ENCODE data around the gene POC1B.

The POC1B gene

DNA sequence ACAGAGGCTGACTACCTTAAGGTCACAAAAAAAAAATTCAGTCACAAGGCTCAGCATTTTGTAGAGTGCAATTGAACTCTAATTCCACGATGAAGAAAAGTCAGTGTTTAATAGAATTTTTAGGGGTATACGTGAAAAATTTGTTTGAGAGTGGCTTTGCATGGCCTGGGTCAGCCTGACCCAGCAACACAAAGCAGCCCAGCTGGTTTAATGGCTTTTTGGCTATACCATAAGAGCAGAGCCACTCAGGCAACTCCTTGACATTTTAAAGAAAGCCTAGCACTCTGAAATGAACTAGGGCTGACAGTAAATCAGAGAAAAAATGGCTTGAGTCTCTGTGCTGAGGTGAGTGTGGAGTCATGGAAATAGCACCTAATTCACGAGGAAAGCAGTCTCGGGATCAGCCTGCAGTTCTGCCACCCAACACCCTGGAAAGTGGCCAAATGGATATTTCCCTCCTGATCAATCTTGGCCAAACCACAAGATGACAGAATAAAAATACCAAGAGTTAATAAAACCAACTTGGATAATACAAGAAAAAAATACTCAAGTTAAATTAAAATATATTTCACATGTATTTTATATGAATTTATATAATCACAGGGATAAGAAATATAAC, 60.8 kb downstream of the POC1B start:
- no peak for DNase-seq (ENCODE audit: low spot score)

DNA sequence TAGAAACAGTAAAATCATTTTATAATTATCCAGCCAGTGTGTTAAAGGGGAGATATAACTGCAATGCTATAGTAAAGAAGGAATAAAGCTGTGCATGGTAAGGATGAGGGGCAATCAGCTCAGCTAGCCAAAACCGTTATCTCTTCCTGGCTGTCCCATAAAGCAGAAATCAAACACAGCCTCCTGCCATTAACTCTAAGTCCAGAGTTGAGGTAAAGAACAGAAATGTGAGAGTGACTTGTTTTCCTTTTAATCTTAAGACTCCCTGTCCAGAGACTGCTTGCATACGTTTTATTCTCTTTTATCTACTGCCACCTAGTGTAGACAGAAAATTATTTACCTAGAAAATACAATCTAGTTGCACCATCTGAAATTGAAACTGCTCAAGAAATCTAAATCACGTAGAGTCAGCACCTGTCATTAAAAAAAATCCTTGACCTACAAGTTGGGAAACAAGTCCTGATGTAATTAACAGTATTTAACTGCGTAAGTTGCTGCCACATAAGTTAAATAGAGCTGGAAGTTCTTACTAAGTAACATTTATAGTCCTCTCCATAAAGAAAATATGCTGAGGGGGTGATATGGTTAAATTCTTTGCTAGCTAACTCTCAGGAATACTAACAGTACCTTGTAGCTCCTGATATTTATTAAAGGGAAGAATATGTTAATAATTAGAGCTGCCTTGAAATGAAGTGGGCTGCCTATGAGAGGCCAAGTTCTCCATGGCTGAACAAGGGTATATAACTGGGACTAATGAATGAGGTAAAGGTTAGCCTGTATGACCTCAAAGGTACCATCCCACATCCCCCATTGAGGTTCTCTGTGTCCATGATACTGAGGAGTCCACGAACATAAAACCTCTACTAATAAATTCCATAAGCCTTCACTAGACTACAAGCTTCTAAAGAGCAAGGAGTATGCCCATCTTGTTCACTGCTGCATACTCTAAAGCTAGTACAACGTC, 63.9 kb downstream of the POC1B start:
- DNase-seq (ENCODE audit: low spot score), result peak; percentile 88

GRCh38 chr12:89461190-89461589, 64.7 kb downstream of the POC1B start:
- no peak for DNase-seq (ENCODE audit: low spot score)

GRCh38 chr12:89459279-89459678, 66.6 kb downstream of the POC1B start:
- DNase-seq (ENCODE audit: low spot score), result peak; percentile 14

GRCh38 chr12:89456565-89456964, 69.3 kb downstream of the POC1B start:
- DNase-seq (ENCODE audit: low spot score), result no peak

GRCh38 chr12:89454080-89454848, 71.6 kb downstream of the POC1B start:
- no peak for DNase-seq (ENCODE audit: low spot score)

DNA sequence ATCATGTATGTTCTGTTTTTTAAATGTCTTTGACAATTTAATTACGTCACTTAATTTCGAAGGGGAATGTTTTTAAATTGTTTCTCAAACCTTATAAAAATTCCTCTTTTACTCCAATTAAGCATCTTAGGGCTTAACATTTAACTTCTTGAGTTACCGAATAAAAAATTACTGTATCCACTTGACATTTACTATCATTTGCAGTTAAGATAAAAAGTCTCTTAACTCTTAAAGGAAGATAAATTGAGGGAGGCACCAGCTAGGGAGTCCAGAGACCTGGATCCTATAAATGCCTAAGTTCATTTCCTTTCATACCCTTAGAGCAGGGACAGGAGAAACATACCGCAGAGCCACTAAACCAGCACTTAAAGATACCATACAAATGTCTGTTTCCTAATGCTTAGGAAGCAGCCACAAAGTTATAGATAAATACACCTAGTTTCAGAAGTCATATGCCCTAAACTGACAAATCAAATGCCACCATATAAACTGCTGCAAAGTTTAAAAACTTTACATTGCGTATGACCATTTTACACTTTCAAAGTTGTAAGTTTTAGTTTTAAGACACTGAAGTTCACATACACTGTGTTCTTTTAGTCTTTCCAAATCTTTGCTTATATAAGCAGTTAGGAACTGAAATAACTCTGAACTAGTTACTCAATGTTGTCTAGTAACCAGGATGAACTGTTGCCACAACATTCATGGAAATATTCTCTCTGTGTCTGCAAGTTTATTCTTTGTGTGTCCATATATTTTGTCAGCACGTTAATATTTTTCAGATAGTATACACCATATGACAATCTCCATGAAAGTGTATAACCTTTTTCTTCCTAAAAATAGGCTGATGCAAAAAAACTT, 72.5 kb downstream of the POC1B start:
- no peak for DNase-seq (ENCODE audit: low spot score)

DNA sequence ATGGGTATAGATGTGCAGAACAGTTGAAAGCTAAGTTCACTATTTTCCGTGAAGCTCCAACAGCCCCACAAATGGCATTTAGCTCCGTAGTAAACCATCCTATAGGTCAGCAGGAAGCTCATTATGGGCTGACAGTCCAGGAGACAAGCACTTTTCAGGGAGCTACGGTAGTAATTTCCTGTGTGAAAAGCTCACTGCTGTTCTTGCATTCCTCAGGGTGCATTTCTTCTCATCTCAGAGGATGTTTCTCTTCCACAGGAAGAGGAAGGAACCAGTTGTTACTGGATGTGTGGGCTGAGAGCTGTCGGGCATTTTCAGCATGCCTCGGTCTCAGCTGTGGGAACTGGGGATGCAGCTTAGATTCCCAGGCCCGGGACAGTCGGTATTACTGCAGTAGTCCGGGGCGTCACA, 74.0 kb downstream of the POC1B start:
- DNase-seq (ENCODE audit: low spot score), result no peak

DNA sequence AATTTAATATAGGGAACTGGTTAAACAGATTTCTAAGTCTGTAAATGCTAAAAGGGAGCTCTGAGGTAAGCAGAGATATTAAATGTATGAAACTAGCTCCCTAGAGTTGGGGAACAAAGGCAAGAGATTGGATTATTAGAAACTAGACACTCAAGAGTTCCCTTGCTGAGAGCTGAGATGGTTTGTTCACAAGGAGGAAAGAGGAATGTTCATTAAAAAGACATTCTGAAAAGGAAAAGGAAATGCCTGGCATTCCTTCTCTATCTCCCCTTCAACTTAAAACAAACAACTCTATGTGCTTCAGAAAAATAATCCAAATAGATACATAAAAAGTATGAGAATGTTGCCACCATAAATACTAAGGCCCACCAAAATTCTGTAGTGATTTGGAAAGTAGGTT, 74.9 kb downstream of the POC1B start:
- no peak for DNase-seq (ENCODE audit: low spot score)

DNA sequence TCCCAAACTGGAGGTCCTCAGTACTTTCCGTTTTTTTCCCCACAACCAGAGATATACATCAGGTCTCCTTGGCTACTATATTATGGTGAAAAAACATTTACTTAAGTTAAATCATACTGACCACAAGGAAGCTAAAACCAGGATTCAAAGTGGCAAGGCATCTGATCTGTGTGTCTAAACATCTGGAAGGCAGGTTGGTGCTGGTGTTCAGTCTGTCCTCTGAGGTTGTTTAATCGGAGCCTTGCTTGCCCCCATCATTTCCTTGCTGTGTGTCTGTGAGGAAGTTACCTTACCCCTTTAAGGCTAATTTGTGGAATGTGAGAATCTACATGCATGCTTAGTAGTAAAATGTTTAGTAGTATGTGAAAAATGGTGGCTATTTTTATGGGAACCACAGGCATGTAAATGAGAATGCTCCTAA, 76.9 kb downstream of the POC1B start:
- DNase-seq (ENCODE audit: low spot score), result no peak

GRCh38 chr12:89448526-89448925, 77.3 kb downstream of the POC1B start:
- no peak for DNase-seq (ENCODE audit: low spot score)

GRCh38 chr12:89439941-89440340, 85.9 kb downstream of the POC1B start:
- peak; percentile 56 for DNase-seq (ENCODE audit: low spot score)

DNA sequence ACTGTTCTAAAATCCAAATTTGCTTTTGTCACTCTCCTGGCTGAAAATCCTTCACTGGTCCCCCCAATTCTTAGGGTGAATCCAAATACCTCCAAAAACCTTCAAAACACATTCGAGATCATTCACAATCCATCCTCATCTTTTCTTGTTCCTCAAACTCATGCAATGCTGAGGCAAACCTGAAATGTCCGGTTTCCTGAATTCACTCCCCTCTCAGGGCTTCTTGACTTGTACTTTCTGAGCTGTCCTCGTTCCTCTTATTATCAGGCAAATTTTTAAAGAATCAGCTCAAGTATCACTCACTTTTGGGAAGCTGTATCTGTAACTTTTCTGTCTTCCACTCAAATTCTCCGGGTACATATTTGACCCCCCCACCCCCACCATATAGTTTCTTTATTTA, 88.6 kb downstream of the POC1B start:
- no peak for DNase-seq (ENCODE audit: low spot score)

DNA sequence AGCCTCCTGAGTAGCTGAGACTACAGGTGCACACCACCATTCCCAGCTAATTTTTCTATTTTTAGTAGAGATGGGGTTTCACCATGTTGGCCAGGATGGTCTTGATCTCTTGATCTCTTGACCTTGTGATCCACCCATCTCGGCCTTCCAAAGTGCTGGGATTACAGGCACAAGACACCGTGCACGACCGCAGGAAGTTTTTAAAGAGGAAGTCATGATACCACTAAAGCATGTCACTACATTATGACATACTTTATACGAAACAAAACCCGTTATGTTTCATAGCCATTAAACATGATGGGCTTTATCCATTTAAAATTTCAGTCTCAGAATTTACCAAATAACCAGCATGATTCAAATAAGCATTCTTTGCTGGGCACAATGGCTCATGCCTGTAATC, 89.8 kb downstream of the POC1B start:
- DNase-seq (ENCODE audit: low spot score), result no peak

DNA sequence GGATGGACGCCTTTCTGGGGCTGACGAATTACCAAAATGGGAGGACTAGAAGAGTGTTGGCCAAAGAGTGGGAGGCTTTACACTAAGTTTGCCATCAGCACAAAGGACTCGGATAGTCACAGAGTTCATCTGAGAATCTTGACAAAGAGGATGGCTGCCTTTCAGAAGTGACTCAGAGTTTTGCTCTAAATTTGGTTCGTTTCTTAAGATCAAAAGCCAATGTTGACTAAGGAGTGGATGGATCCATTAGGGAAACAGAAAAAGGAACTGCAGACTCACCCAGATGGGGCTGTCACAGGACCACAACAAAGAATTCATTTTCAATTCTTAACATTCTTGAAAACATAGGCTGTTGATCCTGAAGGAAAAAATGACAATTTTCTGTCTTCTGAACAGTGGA, 92.2 kb downstream of the POC1B start:
- no peak for DNase-seq (ENCODE audit: low spot score)

GRCh38 chr12:89432396-89432795, 93.5 kb downstream of the POC1B start:
- DNase-seq (ENCODE audit: low spot score), result no peak

- DNase-seq (ENCODE audit: low spot score), result no peak
Observed at GRCh38 chr12:89429528-89429927, 96.3 kb downstream of the POC1B start.

DNA sequence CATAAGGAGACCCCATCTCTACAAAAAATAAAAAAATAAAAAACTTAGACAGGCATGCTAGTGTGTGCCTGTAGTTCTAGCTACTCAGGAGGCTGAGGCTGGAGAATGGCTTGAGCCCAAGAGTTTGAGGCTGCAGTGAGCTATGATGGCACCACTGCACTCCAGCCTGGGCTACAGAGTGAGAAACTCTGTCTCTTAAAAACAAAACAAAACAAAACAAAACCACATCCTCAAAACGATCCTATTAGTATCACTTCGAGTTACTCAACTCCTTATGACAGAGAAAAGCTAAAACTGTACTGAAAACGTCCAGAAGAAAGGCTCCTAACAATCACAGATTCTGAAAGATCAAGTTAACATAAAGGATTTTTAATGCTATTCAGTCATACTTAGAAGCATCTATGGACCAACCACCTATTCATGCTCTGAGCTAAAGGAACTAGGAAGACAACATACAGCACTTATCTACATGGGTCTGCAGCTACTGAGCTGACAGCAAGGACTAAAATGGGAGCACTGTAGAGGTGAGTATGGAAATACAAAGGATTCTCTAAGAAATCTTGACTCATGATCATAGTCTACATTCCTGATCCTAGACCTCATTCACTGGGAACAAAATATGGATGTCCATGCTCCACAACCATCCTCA, 98.2 kb downstream of the POC1B start:
- DNase-seq (ENCODE audit: low spot score), result no peak

DNA sequence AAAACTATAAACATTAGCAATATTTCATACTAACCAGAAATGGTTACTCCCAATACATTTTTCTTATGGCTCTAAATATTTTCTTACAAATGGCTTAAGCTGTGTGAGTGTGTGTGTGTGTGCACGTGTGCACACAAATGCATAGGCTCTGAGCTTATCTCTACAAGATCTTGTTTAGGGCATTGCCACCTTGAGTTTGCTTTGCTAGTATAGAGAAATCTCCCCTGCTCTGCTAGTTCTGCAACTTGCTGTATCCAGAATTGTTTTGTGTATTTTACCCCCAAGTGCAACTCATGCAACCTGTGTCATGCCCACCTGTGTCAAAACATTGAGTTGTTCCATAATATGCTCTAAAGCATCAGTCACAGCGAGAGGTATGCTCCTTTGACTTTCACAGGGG, 101.0 kb downstream of the POC1B start:
- no peak for DNase-seq (ENCODE audit: low spot score)

DNA sequence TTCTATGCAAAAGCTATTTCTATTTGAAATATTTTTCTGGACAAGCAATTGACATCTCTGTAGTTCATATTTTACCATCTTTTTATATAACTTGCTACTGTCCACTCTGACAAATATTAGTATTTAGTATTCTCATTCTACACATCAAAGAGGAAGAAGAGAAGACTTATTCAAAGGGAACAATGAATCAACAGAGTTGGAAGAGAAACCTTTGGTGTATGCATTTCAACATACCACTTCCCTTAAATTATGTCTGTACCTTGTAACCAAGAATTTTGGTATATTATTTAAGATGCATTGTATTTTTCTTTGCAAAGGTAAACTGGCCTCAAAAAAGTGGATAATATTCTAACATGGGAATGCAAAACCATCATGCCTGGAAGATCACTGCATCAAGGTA, 101.5 kb downstream of the POC1B start:
- DNase-seq (ENCODE audit: low spot score), result no peak

All from RKO (cell line).